ENCODE measurements around the gene HFE.
A peak's percentile ranks its signal among the peaks of the same experiment; 100 is the strongest.
"Not testable (repeated sequence)": the region's sequence is repeated elsewhere in the genome, so short reads cannot be mapped to it uniquely, and the experiment has no call there.

Gene HFE

GRCh38 chr6:26059941-26060340 is 27.3 kb upstream of the HFE start:
- no peak for DNase-seq (ENCODE audit: low read depth)

- peak; percentile 54 for DNase-seq (ENCODE audit: low read depth)
Measured at GRCh38 chr6:26064619-26065257, 22.5 kb upstream of the HFE start.

- DNase-seq (ENCODE audit: low read depth), result peak; percentile 83
Measured at GRCh38 chr6:26065952-26066380, 21.3 kb upstream of the HFE start.

- DNase-seq (ENCODE audit: low read depth), result no peak
Measured at GRCh38 chr6:26067367-26067766, 19.9 kb upstream of the HFE start.

GRCh38 chr6:26068036-26068435 is 19.2 kb upstream of the HFE start:
- no peak for DNase-seq (ENCODE audit: low read depth)

- no peak for DNase-seq (ENCODE audit: low read depth)
Measured at GRCh38 chr6:26071135-26071534, 16.1 kb upstream of the HFE start.

- no peak for DNase-seq (ENCODE audit: low read depth)
Measured at GRCh38 chr6:26075063-26075717, 12.0 kb upstream of the HFE start.

GRCh38 chr6:26078066-26078465 is 9.2 kb upstream of the HFE start:
- DNase-seq (ENCODE audit: low read depth), result not testable (repeated sequence)

GRCh38 chr6:26081096-26081495 is 6.1 kb upstream of the HFE start:
- not testable (repeated sequence) for DNase-seq (ENCODE audit: low read depth)

GRCh38 chr6:26086211-26086610 is 1.0 kb upstream of the HFE start:
- no peak for DNase-seq (ENCODE audit: low read depth)

GRCh38 chr6:26088344-26088743 is 1.1 kb downstream of the HFE start:
- peak; percentile 17 for DNase-seq (ENCODE audit: low read depth)

GRCh38 chr6:26089272-26089671 is 2.0 kb downstream of the HFE start:
- peak; percentile 38 for DNase-seq (ENCODE audit: low read depth)

- DNase-seq (ENCODE audit: low read depth), result no peak
Measured at GRCh38 chr6:26092443-26092842, 5.2 kb downstream of the HFE start.

- no peak for DNase-seq (ENCODE audit: low read depth)
Measured at GRCh38 chr6:26094036-26094435, 6.8 kb downstream of the HFE start.

- peak; percentile 50 for DNase-seq (ENCODE audit: low read depth)
Measured at GRCh38 chr6:26097268-26097875, 10.1 kb downstream of the HFE start.

- DNase-seq (ENCODE audit: low read depth), result peak; percentile 76
Measured at GRCh38 chr6:26103141-26103769, 16.0 kb downstream of the HFE start.

- peak; percentile 95 for DNase-seq (ENCODE audit: low read depth)
Measured at GRCh38 chr6:26103770-26104456, 16.7 kb downstream of the HFE start.

- DNase-seq (ENCODE audit: low read depth), result no peak
Measured at GRCh38 chr6:26104457-26105108, 17.4 kb downstream of the HFE start.

GRCh38 chr6:26105109-26105730 is 18.0 kb downstream of the HFE start:
- no peak for DNase-seq (ENCODE audit: low read depth)

GRCh38 chr6:26105842-26106241 is 18.6 kb downstream of the HFE start:
- peak; percentile 41 for DNase-seq (ENCODE audit: low read depth)

- DNase-seq (ENCODE audit: low read depth), result no peak
Measured at GRCh38 chr6:26107935-26108334, 20.7 kb downstream of the HFE start.

Data from amniotic epithelial cell (primary cell).